ENCODE measurements around the gene ITPR2.

DNA sequence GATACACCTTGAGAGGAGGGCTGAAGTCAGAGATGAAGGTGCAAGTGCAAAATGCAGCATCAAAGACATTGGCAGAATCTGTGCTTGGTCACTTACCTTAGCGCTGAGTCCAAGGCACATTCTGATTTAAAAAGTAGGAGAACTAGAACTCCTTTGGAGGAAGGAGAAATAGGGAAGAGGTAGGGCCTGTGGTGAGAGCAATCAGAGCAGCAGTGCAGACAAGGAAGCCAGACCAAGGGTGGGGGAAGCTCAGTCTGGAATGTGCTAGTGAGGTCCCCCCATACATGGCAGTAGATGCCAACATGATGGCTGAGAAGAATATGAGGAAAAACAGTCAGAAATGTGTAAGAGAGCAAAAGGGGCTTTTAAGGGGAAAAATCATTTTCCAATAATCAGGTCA lies 431.1 kb downstream of the ITPR2 start:
- TF ChIP-seq, protein P1, sequence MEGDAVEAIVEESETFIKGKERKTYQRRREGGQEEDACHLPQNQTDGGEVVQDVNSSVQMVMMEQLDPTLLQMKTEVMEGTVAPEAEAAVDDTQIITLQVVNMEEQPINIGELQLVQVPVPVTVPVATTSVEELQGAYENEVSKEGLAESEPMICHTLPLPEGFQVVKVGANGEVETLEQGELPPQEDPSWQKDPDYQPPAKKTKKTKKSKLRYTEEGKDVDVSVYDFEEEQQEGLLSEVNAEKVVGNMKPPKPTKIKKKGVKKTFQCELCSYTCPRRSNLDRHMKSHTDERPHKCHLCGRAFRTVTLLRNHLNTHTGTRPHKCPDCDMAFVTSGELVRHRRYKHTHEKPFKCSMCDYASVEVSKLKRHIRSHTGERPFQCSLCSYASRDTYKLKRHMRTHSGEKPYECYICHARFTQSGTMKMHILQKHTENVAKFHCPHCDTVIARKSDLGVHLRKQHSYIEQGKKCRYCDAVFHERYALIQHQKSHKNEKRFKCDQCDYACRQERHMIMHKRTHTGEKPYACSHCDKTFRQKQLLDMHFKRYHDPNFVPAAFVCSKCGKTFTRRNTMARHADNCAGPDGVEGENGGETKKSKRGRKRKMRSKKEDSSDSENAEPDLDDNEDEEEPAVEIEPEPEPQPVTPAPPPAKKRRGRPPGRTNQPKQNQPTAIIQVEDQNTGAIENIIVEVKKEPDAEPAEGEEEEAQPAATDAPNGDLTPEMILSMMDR (conservative IDR thresholded peaks at IDR 0.05; ENCODE audit: low read length): no peak
- TF ChIP-seq EZH2phosphoT487 (IDR thresholded peaks at IDR 0.05; ENCODE audit: borderline replicate concordance): no peak

All from Loucy (cell line).